Caco-2 (cell line): ENCODE data around the gene GNG14. TPM values are rescaled to one million over a fixed set of nuclear protein-coding genes. Genes with fewer than 3 reads are reported as not detected.
"Not testable (repeated sequence)": the region's sequence is repeated elsewhere in the genome, so short reads cannot be mapped to it uniquely, and the experiment has no call there.

Experiments
- BruUV-seq: library from RNA; stranded (reverse); fragments of 400-500 nt; replicated peaks from 2 replicates; lab custom pipeline; 2021; lab: Mats Ljungman, UMichigan
- CTCF ChIA-PET: fragments of 300-600 bp; sonication (Branson Sonifier 250); formaldehyde crosslinking; loops from one replicate; lab custom pipeline; 2022; ENCODE audit warnings: antibody characterized with exemption; lab: Charles Lee
- POLR2A ChIA-PET: fragments of 300-600 bp; sonication (Branson Sonifier 250); formaldehyde crosslinking; loops from one replicate; lab custom pipeline; 2022; ENCODE audit warnings: antibody characterized with exemption; lab: Charles Lee
- DNase-seq, 2 experiments: peaks; one replicate each; pipeline versions ENCODE4 v3.0.0 to v3.0.0-alpha.2; 2020 to 2022
- H3K27me3 ChIP-seq: replicated peaks from 2 replicates; pipeline ENCODE4 v1.6.0; 2011; ENCODE audit warnings: low read length; ENCODE audit not compliant: control insufficient read depth, insufficient read depth
- H3K36me3 ChIP-seq: 2 replicates; pipeline ENCODE4 v1.5.1; 2011; ENCODE audit warnings: low read length; ENCODE audit not compliant: control insufficient read depth, insufficient read depth
- H3K4me1 ChIP-seq: fragments of 250-450 bp; sonication (Bioruptor Pico); 2 replicates; pipeline ENCODE4 v1.5.1; 2020; ENCODE audit warnings: mild to moderate bottlenecking
- H3K4me3 ChIP-seq: 2 replicates; pipeline ENCODE4 v1.5.1; 2011; ENCODE audit warnings: low read depth, mild to moderate bottlenecking, control low read depth, low read length
- H3K9me3 ChIP-seq: fragments of 250-450 bp; sonication (Bioruptor Pico); 2 replicates; pipeline ENCODE4 v1.5.1; 2020; ENCODE audit warnings: mild to moderate bottlenecking, moderate library complexity
- H3K27ac Mint-ChIP-seq: one replicate; pipeline ENCODE4 v1.8.0; 2022; ENCODE audit warnings: mixed read lengths; ENCODE audit not compliant: unreplicated experiment
- H3K27me3 Mint-ChIP-seq: one replicate; pipeline ENCODE4 v1.8.0; 2022; ENCODE audit warnings: mixed read lengths; ENCODE audit not compliant: insufficient read depth, unreplicated experiment
- H3K36me3 Mint-ChIP-seq: one replicate; pipeline ENCODE4 v1.8.0; 2022; ENCODE audit warnings: mild to moderate bottlenecking, mixed read lengths; ENCODE audit not compliant: insufficient read depth, unreplicated experiment
- H3K4me1 Mint-ChIP-seq: one replicate; pipeline ENCODE4 v1.8.0; 2022; ENCODE audit warnings: low read depth, mixed read lengths; ENCODE audit not compliant: unreplicated experiment
- H3K4me3 Mint-ChIP-seq: one replicate; pipeline ENCODE4 v1.8.0; 2022; ENCODE audit warnings: mild to moderate bottlenecking, moderate library complexity, mixed read lengths; ENCODE audit not compliant: unreplicated experiment
- H3K9me3 Mint-ChIP-seq: one replicate; pipeline ENCODE4 v1.8.0; 2022; ENCODE audit warnings: mixed read lengths; ENCODE audit not compliant: unreplicated experiment
- intact Hi-C: fragments of 100-400 bp; cut with micrococcal nuclease; formaldehyde crosslinking; loops from one replicate; pipeline ENCODE4 v1.10.0; 2022; ENCODE audit not compliant: unreplicated experiment
- total RNA-seq: library from RNA; stranded (reverse); gene quantifications from 2 replicates; pipeline ENCODE4 v1.2.3, GENCODE V29; 2022
- TF ChIP-seq, protein P1 (sequence below), 2 experiments: fragments of 200-600 bp in 1 of 2; IDR thresholded peaks; 1 replicate in 1 of 2; 2 replicates in 1 of 2; pipeline versions ENCODE4 v1.5.1 to v1.8.0; 2011 to 2022; ENCODE audit warnings: antibody characterized with exemption in 1 of 2, control low read depth in 1 of 2, inconsistent platforms in 1 of 2, low read depth in 1 of 2, low read length in 1 of 2, mild to moderate bottlenecking in 1 of 2, moderate library complexity in 1 of 2; ENCODE audit not compliant: insufficient read depth in 1 of 2, severe bottlenecking in 1 of 2, unreplicated experiment in 1 of 2

Gene GNG14
- total RNA-seq, 1 experiment from 2014 or later, result not detected

DNA sequence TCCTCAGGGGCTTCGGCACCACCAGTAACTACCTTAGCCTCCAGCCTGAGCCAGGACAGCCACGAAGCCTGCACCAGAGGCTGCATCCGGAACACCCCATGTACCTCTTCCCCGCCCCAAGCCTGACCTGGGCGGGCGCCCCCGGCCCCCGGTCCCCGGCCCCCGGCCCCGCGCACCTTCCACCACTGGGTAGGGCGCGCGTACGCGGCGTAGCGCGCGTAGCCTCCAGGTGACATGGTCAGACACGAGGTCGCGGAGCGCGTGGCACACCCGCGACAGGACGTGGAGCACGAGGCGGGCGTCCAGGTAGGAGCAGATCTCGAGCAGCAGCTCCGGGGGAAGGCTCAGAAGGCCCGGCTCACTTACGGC lies 8.2 kb downstream of the GNG14 start:
- DNase-seq, result no peak
- no peaks in the 10 kb centered on the region for H3K9me3 ChIP-seq
- Mint-ChIP-seq H3K27ac (peak overlapping the region; percentile 87), H3K27me3 (no peaks in the 10 kb centered on the region), H3K4me3 (peak overlapping the region; percentile 81), H3K36me3 (peaks cover 13% of the 10 kb centered on the region), H3K4me1 (no peaks in the 10 kb centered on the region), H3K9me3 (no peaks in the 10 kb centered on the region)
- BruUV-seq, result no TSS peak
- no peaks in the 10 kb centered on the region for H3K27me3 ChIP-seq
- CTCF ChIA-PET, result no interaction called here
- intact Hi-C loops, result no loop called here
- peak overlapping the region; percentile 100 for H3K4me3 ChIP-seq
- H3K36me3 ChIP-seq, result peaks cover 1% of the 10 kb centered on the region; the same call in 1 of the 2 replicates
- H3K4me1 ChIP-seq, result no peaks in the 10 kb centered on the region
- TF ChIP-seq, protein P1, sequence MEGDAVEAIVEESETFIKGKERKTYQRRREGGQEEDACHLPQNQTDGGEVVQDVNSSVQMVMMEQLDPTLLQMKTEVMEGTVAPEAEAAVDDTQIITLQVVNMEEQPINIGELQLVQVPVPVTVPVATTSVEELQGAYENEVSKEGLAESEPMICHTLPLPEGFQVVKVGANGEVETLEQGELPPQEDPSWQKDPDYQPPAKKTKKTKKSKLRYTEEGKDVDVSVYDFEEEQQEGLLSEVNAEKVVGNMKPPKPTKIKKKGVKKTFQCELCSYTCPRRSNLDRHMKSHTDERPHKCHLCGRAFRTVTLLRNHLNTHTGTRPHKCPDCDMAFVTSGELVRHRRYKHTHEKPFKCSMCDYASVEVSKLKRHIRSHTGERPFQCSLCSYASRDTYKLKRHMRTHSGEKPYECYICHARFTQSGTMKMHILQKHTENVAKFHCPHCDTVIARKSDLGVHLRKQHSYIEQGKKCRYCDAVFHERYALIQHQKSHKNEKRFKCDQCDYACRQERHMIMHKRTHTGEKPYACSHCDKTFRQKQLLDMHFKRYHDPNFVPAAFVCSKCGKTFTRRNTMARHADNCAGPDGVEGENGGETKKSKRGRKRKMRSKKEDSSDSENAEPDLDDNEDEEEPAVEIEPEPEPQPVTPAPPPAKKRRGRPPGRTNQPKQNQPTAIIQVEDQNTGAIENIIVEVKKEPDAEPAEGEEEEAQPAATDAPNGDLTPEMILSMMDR (IDR thresholded peaks at IDR 0.05; ENCODE audit: insufficient read depth in 1 of 2, low read depth in 1 of 2, low read length in 1 of 2, severe bottlenecking in 1 of 2, unreplicated experiment in 1 of 2), result no peak
- POLR2A ChIA-PET, result interaction anchor here (0.6 kb wide), 1 partner anchor 162 kb away, joined by 4 read pairs; no protein-coding TSS in a partner anchor

DNA sequence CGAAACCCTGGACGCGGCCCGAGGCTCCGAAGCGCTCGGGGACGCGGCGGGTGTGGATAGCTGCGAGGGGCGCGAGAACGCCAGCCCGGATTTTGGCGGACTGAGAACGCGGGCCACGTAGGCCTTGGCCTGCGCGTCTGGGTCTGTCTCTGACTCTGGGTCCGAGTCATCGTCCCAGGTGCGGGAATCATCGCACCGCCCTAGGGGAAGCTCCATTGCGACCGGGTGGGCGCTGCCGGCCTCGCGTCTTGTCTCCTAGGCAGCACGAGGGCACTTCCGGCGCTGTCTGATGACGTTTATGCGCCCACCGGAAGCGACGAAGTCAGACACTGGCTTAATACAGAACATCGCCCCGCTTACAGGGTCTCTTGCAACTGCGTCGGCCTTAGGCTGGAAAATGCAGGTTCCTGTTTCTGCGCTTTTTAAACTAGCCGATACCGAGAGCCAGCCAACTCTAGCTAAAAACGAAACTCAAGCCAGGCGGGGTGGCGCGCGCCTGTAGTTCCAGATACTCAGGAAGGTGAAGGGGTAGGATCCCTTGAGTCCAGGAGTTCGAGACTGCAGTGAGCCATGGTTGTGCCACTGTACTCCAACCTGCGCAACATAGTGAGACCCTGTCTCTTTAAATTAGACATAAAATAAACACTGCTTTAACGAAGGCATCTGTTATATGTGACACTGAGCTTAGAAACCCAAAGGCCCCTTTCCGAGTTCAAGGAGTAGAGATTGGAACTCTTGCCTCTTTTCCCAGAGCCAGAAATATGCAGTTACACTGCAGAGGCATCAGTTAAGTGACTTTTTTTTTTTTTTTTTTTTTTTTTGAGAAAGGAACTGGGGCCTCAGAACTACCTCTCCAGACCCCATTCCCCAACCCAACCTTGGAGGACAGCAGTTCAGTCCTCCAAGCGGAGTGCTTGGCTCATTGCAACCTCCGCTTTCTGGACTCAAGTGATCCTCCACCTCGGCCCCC lies 8.9 kb downstream of the GNG14 start, which contains the start of gene FBXW9:
FBXW9 (minus strand) TSS at position 266 of the 970 bp plus-strand sequence; CDS start at position 216, 50 bp downstream.
- H3K27me3 ChIP-seq, result no peaks in the 10 kb centered on the region
- H3K4me3 ChIP-seq, result peak within 1 kb of the TSS; percentile 100
- H3K36me3 ChIP-seq, result peaks cover 1% of the 10 kb centered on the region
- H3K9me3 ChIP-seq, result no peaks in the 10 kb centered on the region
- POLR2A ChIA-PET, result interaction anchor here (0.6 kb wide), 2 partner anchors 24 to 161 kb away, joined by 4 to 11 read pairs; no protein-coding TSS in a partner anchor
- H3K27me3 Mint-ChIP-seq, result no peaks in the 10 kb centered on the region
- H3K36me3 Mint-ChIP-seq, result peaks cover 20% of the 10 kb centered on the region
- TF ChIP-seq, protein P1 (IDR thresholded peaks at IDR 0.05; ENCODE audit: insufficient read depth in 1 of 2, low read depth in 1 of 2, low read length in 1 of 2, severe bottlenecking in 1 of 2, unreplicated experiment in 1 of 2), result no peak
- peak; percentile 94 to 95 for DNase-seq
- H3K27ac Mint-ChIP-seq, result peak within 1 kb of the TSS; percentile 87
- TSS peak; percentile 98 for BruUV-seq
- H3K9me3 Mint-ChIP-seq, result no peaks in the 10 kb centered on the region
- intact Hi-C loops, result no loop called here
- H3K4me3 Mint-ChIP-seq, result peak within 1 kb of the TSS; percentile 81
- H3K4me1 ChIP-seq, result no peaks in the 10 kb centered on the region
- CTCF ChIA-PET, result no interaction called here
- no peaks in the 10 kb centered on the region for H3K4me1 Mint-ChIP-seq

DNA sequence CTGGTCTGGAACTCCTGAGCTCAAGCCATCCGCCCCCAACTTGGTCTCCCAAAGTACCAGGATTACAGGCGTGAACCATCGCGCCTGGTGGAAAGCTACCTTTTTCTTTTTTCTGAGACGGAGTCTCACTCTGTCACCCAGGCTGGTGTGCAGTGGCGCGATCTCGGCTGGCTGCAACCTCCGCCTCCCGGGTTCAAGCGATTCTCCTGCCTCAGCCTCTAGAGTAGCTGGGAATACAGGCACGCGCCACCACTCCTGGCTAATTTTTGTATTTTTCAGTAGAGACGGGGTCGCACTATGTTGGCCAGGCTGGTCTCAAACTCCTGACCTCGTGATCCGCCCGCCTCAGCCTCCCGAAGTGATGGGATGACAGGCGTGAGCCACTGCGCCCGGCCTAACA lies 9.6 kb downstream of the GNG14 start:
- POLR2A ChIA-PET, CTCF ChIA-PET, H3K9me3 ChIP-seq, DNase-seq, BruUV-seq, H3K27me3 Mint-ChIP-seq, intact Hi-C loops, H3K36me3 ChIP-seq, H3K9me3 Mint-ChIP-seq, H3K4me1 Mint-ChIP-seq, H3K4me1 ChIP-seq, H3K27me3 ChIP-seq, H3K4me3 ChIP-seq, H3K27ac Mint-ChIP-seq: not testable (repeated sequence)
- Mint-ChIP-seq H3K4me3 (peak overlapping the region; percentile 81), H3K36me3 (peaks cover 27% of the 10 kb centered on the region)
